Dermis blood vessel endothelial cell (primary cell): ENCODE data around the gene HDHD2. TPM values are rescaled to one million over a fixed set of nuclear protein-coding genes. Genes with fewer than 3 reads are reported as not detected.

ENCODE experiments used
- DNase-seq: peaks from one replicate; pipeline ENCODE4 v3.0.0; 2010
- total RNA-seq: library from RNA; depleted of rRNA; stranded (reverse); fragments of >200 nt; gene quantifications from 2 replicates; pipeline ENCODE4 v1.2.3, GENCODE V29; 2014

The HDHD2 gene
- total RNA-seq, 1 donor from 2014 or later, result 15.8 TPM

DNA sequence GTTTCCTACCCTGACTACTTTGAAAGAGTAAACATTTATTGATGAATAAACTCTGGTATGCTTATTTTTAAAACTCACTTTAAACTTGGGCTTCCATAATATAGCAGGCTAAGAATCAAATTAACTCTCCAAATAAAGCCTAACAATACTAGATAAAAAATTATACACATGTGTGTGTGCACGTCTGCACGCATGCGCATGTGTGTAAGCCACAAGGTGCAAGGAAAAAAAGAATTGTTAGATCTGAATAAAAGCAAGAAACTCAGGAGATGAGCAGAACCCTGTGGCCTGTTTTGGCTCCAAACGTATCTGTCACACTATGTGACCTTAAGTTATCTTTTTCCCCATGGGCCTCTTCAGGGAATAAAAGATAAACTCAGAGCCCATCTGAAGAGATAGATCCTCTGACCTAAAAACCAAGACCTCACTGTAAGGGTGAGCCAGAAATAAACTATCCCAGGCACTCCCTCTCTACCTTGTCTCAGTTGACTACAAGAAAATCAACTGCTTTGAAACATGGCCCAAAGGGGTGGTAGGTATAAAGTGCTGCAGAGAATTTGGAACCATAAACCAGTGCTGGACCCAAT lies 6.3 kb downstream of the HDHD2 start:
- no peak for DNase-seq

DNA sequence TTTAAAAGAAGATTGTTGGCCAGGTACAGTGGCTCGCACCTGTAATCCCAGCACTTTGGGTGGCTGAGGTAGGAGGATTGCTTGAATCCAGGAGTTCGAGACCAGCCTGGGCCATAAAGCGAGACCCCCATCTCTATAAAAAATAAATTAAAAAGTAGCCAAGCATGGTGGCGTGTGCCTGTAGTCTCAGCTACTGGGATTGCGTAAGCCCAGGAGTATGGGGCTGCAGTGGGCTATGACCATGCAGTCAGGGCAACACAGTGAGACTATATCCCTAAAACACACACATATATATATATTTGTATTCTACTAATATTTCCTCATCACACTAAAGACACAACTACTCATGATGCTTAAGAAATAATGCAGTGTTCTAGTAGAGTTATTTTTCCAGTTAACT lies 7.1 kb downstream of the HDHD2 start:
- no peak for DNase-seq

DNA sequence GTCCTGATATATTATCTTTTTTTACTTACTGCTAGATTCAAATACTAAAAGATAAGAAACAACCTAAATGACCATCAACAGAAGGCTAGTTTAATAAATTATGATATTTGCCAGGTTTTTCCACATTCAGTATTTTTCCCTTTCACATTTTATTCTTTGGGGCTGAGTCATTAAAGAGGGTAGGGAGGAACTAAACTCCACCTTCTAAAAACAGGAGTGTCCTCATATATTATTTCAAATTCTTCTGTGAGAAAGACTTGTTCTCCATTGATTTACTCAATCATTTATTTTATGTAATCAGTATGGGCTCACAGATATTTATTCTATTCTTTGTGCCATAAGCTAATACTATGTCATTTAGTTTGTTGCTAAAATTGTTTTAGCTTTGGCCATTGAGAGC lies 9.0 kb downstream of the HDHD2 start:
- DNase-seq, result no peak

DNA sequence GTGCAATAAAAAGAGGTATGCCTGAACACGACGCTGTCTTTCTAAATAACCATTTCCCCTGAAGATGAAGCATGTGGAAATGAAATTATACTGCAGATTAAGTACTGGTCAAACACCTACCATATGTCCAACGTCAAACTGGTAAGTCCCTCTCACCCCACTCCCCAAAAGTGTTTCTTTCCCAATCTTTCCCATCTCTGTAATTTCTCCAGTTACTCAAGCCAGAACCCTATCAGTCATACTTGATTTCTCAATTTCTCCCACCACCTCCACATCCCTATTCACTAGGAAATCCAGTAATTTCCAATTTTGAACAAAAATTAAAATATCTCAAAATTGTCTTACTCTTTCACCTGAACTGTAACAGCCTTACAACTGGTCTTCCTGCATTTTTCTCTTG lies 29.2 kb downstream of the HDHD2 start:
- no peak for DNase-seq

DNA sequence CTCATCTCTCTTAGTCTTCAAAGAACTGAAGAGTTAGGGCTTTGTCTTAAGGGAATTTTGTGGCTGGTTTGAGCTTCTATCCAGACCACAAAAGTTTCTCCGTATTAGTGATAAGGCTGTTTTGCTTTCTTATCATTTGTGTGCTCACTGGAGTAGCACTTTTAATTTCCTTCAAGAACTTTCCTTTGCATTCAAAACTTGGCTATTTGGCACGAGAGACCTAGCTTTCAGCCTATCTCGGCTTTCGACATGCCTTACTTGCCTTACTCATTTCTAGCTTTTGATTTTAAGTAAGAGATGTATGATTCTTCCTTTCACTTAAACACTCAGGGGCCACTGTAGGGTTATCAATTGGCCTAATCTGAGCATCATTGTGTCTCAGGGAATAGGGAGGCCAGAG lies 29.9 kb downstream of the HDHD2 start:
- DNase-seq, result no peak

DNA sequence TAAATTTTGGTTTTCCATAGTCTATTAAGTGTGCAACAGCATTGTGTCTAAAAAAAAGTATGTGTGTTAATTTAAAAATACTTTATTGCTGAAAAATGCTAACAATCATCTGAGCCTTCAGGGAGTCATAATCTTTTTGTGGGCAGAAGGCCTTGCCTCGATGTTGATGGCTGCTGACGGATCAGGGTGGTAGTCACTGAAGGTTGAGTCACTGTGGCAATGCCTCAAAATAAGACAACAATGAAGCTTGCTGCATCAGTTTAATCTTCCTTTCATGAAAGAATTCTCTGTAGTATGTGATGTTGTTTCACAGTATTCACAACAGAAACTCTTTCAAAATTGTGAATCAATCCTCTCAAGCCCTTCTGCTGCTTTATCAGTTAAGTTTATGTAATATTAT lies 31.3 kb downstream of the HDHD2 start:
- DNase-seq, result no peak

DNA sequence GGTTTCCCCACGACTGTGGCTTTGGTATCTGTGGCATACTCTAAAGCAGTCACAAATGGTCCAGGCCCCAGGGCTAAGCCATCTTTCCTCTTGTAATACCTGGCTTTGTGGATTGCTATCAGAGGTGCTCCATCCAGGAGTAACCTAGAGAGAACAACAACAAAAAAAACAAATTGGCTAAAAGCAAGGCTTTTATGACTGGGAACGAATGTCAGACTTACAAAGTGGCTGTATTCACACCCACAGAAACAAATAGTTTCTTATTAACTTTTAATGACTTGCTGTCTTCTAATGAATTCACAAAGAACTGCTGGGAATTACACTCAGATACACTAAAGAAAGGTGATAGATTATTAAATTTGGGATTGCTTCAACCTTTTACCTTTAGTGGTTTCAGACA lies 35.1 kb downstream of the HDHD2 start:
- DNase-seq, result no peak

DNA sequence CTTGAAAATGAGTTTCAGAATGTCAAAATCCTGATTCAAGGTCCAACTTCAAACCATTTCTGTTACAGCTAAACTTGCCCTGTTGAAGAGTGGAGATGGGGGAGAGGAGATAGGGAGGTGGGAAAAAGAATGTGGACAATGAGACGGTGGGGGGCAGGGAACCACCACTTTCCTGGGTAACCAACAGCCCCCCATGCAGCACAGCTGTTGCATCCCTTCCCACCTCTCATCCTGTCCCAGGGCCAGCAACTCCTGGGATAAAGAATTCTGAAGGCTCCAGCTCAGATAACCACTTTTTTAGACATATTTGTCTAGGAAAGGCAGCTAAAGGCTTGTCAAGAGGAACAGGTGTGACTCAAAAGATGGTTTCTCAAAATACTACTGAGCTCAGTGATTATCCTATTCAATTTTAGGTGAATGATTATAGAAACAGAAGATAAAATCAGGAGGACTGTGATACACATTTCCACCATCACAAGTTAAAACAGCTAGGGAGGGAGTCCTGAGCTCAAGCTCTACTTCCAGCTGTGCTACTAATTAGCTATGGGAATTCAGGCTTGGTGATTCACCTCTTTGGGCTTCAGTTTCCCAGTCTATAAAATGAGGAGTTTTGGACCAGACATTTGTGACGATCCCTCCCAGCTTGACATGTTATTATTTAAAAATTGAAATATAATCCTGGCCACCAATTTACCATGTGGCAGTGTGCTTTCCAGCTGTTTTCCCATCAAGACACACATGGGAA lies 36.3 kb downstream of the HDHD2 start:
- DNase-seq, result no peak

DNA sequence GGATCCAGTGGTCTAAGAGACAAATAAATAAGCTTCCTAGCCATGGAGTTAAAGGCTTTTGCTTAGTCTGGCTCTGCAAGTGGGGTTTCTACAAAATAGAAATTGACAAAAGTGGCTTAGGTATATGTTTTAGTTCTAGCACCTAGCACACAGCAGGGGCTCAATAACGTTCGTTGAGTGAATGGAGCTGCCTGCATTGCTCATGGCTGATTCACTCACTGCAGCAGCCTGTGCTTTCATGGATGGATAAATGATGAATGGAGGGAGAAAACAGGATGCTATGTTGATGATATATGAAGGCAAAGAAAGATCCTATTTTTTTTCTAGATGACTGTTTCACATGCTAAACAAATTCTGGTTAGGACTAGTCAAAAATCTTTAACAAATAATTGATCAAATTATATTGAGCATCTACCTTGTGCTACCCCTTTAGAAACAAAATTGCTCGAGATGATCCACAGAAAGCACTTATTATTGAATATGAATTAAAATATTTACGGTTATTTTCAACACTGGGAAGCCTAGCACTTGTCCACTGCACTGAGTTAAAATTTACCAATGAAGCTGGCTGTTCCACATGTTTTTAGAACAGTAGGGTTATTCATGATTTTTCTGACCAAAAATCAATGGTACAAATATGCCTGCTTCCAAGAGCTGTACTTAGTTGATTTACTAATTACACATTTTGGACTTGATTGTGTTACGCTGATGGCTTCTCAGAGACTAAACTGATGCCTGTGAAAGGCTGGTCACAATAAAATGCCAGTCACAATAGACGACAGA lies 39.6 kb downstream of the HDHD2 start:
- DNase-seq, result no peak

DNA sequence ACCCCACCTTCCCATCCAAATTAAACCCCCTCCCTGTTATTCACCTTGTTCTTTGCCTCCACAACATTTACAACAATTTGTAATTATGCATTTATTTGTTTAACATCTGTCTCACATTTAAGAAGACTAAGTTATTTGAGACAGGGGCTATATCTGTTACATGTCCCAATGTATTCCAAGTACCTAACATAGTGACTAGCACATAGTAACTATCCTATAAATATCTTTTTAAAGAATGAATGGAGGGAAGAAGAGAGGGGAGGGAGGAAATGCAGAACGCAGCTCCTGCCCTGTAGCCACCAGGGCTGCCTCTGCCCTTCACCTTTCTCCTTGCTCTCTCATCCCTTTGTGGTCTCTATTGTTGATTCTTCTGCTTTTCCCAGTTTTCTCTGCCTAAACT lies 40.6 kb downstream of the HDHD2 start:
- DNase-seq, result no peak

DNA sequence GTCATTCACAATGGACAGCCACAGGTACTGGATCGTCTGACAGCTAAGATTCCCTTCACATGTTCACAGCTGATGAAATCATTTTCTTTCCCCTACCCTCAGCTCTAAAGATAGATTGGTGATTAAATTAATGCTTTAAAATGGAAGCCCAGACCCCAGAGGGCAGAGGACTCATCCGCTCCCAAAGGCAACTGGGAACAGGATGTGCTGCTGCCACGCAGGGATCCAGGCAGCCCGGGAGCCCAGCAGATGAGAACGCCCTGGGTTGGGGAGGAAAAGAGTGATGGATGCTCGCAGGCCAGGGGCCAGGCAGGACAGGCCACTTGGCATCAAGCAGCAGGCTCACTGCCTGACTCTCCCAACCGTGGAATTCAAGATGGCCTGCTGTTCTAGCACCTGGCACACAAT lies 41.3 kb downstream of the HDHD2 start:
- no peak for DNase-seq

DNA sequence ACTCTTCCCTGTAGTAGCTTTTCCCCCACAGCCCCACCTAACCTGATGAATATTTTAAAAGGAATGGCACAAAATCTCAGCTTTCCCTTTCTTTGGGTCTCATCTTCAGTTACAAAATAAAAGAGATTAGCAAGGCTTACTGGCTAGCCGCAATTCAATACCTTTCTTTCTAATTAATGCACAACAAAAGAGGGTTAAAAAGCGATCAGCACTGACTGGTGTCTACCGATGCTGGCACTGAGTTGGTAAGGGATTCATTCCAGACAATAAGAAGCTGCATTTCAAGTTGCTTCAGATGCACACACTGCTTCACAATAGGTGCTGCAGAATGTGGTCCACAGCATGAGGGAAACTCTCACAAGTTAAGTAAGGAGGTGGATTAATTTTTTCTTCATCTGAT lies 41.9 kb downstream of the HDHD2 start:
- DNase-seq, result no peak

DNA sequence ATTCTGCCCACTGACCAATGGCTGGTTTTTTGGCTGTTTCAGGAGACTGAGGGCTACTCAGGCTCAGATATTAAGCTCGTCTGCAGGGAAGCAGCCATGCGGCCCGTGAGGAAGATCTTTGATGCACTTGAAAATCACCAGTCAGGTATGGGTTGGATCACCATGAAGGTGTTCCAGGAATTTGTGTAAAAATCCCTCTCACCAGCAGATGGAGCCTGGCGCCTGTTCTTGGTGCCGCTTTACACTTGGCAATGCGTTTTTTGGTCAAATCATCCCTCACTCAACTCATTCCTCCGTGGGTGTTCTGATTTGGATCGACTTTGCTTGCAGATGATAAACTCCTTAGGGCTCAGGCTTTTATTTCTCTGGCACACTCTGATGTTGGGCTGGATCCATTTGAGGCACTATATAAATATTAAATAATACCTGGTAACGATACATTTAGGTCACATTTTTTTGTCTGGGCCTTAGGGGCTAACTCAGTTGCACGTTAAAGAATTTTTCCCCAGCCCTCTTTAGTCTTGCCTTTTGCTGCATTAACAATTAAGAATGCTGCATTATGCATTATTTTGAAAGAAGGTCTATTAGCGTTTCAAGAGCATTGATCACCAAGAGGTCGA lies 50.0 kb downstream of the HDHD2 start:
- peak; percentile 73 for DNase-seq

DNA sequence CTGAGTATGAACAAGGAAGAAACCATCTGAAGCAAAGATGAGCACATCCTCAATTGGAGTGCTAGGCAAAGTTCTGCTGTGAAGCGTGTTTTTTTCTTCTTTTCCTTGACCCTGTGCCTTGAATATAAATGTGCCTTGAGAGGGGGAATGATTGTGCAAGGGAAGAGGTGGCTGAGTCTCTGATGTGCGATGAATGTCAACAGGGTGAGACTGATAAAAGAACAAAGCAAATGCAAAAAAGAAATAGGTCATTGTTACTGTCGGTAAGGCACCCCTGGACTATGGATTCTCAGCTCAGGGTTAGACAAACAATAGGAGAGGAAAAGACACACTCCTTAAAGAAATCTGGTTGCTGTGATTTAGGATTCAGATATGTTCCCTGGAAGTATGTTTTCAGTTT lies 54.5 kb downstream of the HDHD2 start:
- no peak for DNase-seq

DNA sequence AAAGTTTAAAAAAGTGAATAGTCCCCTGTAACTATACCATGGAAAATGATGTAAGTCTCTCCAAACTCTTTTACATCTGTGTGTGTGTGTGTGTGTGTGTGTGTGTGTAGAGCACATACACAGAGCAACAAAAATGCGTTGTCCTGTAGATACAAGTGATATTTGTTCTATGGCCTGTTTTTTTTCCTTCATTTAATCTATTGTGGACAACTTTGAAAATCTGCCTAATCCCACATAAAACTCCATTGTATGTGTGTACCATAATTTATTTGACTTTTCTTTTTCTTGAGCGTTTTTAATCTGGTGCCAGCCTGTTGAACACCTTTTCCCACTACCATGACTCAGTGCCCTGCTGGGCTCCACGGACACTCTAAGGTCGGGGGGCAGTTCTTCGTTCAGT lies 62.6 kb downstream of the HDHD2 start:
- no peak for DNase-seq

DNA sequence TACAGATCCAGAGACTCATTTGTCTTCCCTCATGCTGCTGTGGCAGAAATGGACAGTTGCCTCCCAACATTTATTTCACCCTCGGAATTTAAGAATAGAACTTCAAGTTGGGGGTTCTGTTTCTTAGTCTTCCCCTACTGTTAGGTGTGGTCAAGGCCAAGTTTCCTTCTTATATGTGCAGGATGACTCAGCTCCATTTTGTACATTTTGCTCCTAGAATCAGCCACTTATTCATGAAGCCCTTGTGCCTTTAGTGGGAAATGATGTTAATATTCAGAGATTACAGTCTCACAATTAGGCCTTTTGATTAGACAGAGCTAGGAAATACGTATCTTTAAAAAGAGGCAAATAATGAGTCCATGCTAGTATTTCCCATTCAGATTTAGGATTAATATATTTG lies 68.7 kb downstream of the HDHD2 start:
- no peak for DNase-seq

DNA sequence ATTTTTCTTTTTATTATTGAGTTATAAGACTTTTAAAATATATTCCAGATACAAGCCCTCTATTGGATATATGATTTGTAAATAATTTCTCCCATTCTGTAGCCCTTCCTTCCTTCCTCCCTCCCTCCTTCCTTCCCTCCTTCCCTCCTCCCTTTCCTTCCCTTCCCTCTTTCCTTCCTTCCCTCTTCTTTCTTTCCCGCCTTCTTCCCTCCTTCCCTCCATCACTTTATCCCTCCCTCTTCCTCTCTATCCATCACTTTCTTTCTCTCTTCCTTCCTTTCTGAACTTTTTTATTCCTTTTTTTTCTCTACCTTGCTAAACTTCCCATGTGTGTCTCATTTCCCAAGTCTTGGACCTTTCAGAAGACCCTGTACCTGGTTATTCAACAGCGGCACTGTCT lies 69.4 kb downstream of the HDHD2 start:
- no peak for DNase-seq

DNA sequence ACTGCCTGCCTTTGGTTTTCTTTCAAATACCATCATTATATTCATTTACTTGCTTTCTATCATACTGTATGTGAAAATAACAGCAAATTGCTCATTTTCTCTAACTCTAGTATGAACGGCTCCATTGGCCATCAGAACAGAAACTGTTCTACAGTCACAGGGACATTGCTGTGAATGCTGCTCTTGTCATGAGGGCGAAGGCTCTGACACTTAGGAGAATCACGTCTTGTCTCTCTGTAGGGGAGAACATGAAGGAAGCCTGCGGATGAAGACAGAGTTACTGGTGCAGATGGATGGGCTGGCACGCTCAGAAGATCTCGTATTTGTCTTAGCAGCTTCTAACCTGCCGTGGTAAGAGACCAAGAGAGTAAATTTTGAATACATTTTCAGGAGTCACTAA lies 73.2 kb downstream of the HDHD2 start:
- DNase-seq, result no peak

DNA sequence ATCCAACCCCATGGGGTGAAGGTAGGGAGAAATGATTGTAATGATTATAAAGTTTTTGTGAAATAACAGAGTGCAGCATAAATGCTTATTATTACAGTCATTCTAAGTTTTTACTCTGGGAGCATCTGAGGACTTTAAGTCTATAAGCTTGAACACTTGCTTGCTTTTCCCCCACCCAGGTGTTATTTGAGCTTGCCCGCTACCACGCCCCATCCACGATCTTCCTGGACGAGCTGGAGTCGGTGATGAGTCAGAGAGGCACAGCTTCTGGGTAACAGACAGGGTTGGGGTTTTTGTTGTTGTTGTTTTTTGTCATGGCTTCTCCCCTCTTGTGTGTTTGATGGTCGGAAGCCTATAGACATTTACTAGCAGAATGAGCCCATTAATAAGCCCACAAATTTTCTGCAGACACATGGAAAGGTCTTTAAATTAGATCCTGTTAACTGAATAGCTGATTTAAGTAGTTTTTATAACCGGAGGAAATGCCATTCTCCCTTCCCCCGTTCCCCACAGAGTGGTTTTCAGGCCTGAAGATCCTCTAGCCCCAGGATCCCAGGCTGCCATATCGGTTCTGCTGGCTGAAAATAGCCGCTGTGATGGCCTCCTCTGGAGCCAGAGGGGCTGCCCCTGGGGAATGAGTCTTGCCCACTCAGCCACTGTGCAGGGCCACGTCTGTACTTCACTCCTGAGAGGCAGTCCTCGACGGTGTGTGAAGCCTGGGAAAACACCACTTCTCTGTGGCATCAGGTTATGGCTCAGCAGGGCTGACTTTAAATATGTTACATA lies 75.0 kb downstream of the HDHD2 start:
- DNase-seq, result no peak

DNA sequence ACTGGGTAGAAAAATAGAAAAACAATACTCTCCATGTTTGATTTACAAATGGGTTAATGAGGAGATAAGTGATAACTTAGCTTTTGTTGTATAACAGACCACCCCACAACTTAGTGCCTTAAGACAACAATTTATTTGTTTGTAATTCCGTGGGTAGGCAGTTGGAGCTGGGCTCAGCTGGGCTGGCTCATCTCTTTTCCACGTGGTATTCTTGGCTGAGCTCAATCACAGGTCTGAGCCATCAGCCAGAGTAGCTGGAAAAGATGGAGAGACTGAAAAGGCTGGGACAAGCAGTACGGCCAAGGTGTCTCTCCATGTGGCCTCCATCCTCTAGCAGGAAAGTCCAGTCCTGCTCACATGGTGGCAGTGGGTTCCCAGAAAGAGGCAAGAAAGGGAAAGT lies 82.7 kb downstream of the HDHD2 start:
- no peak for DNase-seq

DNA sequence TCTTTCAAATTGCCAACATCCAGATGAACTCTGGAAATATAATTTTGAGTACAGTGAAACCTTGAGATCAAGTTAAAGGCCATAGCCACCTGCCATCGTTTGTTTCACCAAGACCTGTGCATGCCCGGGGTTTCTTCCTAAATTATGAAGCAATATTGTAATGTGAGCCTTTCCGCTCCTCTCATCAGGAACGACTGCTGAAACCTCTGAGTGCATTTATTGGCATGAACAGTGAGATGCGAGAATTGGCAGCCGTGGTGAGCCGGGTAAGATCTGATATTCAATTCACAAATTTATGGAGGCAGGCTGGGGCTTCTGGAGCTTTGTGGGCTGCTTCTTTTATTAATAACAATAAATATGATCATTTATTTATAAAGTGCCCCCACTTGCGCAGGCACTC lies 87.2 kb downstream of the HDHD2 start:
- no peak for DNase-seq

DNA sequence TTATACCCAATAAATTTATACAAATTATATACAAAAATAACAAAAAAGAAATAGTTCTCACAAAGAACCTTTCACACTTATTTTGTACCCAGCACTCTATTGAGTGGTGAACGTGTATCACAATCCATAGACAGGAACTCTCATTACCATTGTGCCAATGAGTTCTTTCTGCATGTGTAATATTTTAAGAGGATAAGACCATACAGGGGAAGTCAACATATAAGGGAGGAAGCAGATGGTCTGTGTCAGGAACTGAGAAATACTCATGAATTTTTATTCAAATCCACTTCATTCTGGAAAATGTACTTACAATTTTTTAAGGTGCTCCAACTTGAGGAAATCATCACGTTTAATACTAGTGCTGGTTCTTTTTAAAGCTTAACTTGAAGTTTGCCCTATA lies 87.8 kb downstream of the HDHD2 start:
- DNase-seq, result peak; percentile 63
